ENCODE results near the gene GBE1. TPM values are rescaled to one million over a fixed set of nuclear protein-coding genes. Genes with fewer than 3 reads are reported as not detected.
A peak's percentile ranks its signal among the peaks of the same experiment; 100 is the strongest.

The GBE1 gene
- total RNA-seq, 2 experiments from 2014 or later, result 3.7 to 4.4 TPM

GRCh38 chr3:81668283-81668682 is 93.2 kb downstream of the GBE1 start:
- no peak overlapping the region for H3K27ac Mint-ChIP-seq
- H3K4me3 Mint-ChIP-seq, result no peak overlapping the region
- no peaks in the 10 kb centered on the region for H3K4me1 Mint-ChIP-seq (ENCODE audit: low read depth)

GRCh38 chr3:81666502-81667121 is 94.8 kb downstream of the GBE1 start:
- intact Hi-C loops (cut with DNase I, micrococcal nuclease), result loop anchor here in 1 of 2 experiments (2.0 to 5.0 kb wide), 2 partner anchors 466 to 724 kb away; no protein-coding TSS in a partner anchor
- no peaks in the 10 kb centered on the region for H3K4me1 Mint-ChIP-seq (ENCODE audit: low read depth)
- CTCF ChIA-PET, result no interaction called here
- Histone ChIP-seq H3K9me3 (ENCODE audit: control insufficient read depth in 1 of 2, insufficient read depth in 1 of 2, low read length in 2 of 2) (no peaks in the 10 kb centered on the region), H3K27ac (ENCODE audit: low read depth in 1 of 2, low read length in 2 of 2) (no peak overlapping the region), H3K4me1 (ENCODE audit: insufficient read depth, low read length) (no peaks in the 10 kb centered on the region), H3K4me3 (ENCODE audit: low read length) (no peak overlapping the region), H3K36me3 (ENCODE audit: insufficient read depth, low read length) (no peaks in the 10 kb centered on the region), H3K27me3 (ENCODE audit: control insufficient read depth in 1 of 2, insufficient read depth in 2 of 2, low read length in 2 of 2) (no peaks in the 10 kb centered on the region)
- no peaks in the 10 kb centered on the region for H3K36me3 Mint-ChIP-seq (ENCODE audit: low read depth)
- H3K27me3 Mint-ChIP-seq, result no peaks in the 10 kb centered on the region
- H3K27ac Mint-ChIP-seq, result no peak overlapping the region
- DNase-seq (peak in 3 of 14 experiments; percentile 15 to 16 (median 16)), ATAC-seq (ENCODE audit: poor library complexity) (no peak)
- peak; percentile 65 for TF ChIP-seq CTCF (IDR thresholded peaks at IDR 0.05)
- no peak overlapping the region for H3K4me3 Mint-ChIP-seq
- POLR2A ChIA-PET, result no interaction called here
- no peaks in the 10 kb centered on the region for H3K9me3 Mint-ChIP-seq

More at GRCh38 chr3:81668283-81668682, 93.2 kb downstream of the GBE1 start:
- no peaks in the 10 kb centered on the region for H3K27me3 Mint-ChIP-seq
- intact Hi-C loops (cut with DNase I, micrococcal nuclease), result loop anchor here in 1 of 2 experiments (5.0 kb wide), 1 partner anchor 726 kb away; no protein-coding TSS in a partner anchor
- DNase-seq (no peak), ATAC-seq (ENCODE audit: poor library complexity) (no peak)
- Histone ChIP-seq H3K36me3 (ENCODE audit: insufficient read depth, low read length) (no peaks in the 10 kb centered on the region), H3K9me3 (ENCODE audit: control insufficient read depth in 1 of 2, insufficient read depth in 1 of 2, low read length in 2 of 2) (no peaks in the 10 kb centered on the region), H3K4me3 (ENCODE audit: low read length) (no peak overlapping the region), H3K27me3 (ENCODE audit: control insufficient read depth in 1 of 2, insufficient read depth in 2 of 2, low read length in 2 of 2) (no peaks in the 10 kb centered on the region), H3K4me1 (ENCODE audit: insufficient read depth, low read length) (no peaks in the 10 kb centered on the region), H3K27ac (ENCODE audit: low read depth in 1 of 2, low read length in 2 of 2) (no peak overlapping the region)
- CTCF ChIA-PET, result no interaction called here
- POLR2A ChIA-PET, result no interaction called here
- no peaks in the 10 kb centered on the region for H3K36me3 Mint-ChIP-seq (ENCODE audit: low read depth)
- no peaks in the 10 kb centered on the region for H3K9me3 Mint-ChIP-seq
- no peak for TF ChIP-seq CTCF (IDR thresholded peaks at IDR 0.05)

GRCh38 chr3:81663114-81663513 is 98.3 kb downstream of the GBE1 start:
- H3K27me3 Mint-ChIP-seq, result no peaks in the 10 kb centered on the region
- POLR2A ChIA-PET, result no interaction called here

More at GRCh38 chr3:81663114-81663513, 98.3 kb downstream of the GBE1 start:
- TF ChIP-seq CTCF (IDR thresholded peaks at IDR 0.05), result no peak
- Histone ChIP-seq H3K9me3 (ENCODE audit: control insufficient read depth in 1 of 2, insufficient read depth in 1 of 2, low read length in 2 of 2) (no peaks in the 10 kb centered on the region), H3K4me1 (ENCODE audit: insufficient read depth, low read length) (no peaks in the 10 kb centered on the region), H3K27ac (ENCODE audit: low read depth in 1 of 2, low read length in 2 of 2) (no peak overlapping the region), H3K36me3 (ENCODE audit: insufficient read depth, low read length) (no peaks in the 10 kb centered on the region), H3K27me3 (ENCODE audit: control insufficient read depth in 1 of 2, insufficient read depth in 2 of 2, low read length in 2 of 2) (no peaks in the 10 kb centered on the region), H3K4me3 (ENCODE audit: low read length) (no peak overlapping the region)
- Mint-ChIP-seq H3K4me1 (ENCODE audit: low read depth) (no peaks in the 10 kb centered on the region), H3K9me3 (no peaks in the 10 kb centered on the region), H3K36me3 (ENCODE audit: low read depth) (no peaks in the 10 kb centered on the region), H3K4me3 (no peak overlapping the region), H3K27ac (no peak overlapping the region)
- DNase-seq, result peak in 1 of 14 experiments; percentile 4
- CTCF ChIA-PET, result no interaction called here
- intact Hi-C loops (cut with DNase I, micrococcal nuclease), result no loop called here
- no peak for ATAC-seq (ENCODE audit: poor library complexity)
